Spinal cord (tissue), 10 donors: ENCODE data around the gene LVRN. TPM values are rescaled to one million over a fixed set of nuclear protein-coding genes. Genes with fewer than 3 reads are reported as not detected.

Experiments used
- DNase-seq, 6 donors: peaks; one replicate each; pipeline versions ENCODE4 v3.0.0 to v3.0.0-alpha.2; 2013 to 2015; ENCODE audit warnings: low spot score in 6 of 6, low read depth in 4 of 6
- H3K27ac ChIP-seq: one replicate; pipeline ENCODE4 v1.5.1; 2013; ENCODE audit warnings: low read depth, low read length, control low read depth
- H3K27me3 ChIP-seq: one replicate; pipeline ENCODE4 v1.6.1; 2013; ENCODE audit warnings: low read length; ENCODE audit not compliant: control insufficient read depth, insufficient read depth
- H3K36me3 ChIP-seq: one replicate; pipeline ENCODE4 v1.6.1; 2013; ENCODE audit warnings: low read length; ENCODE audit not compliant: control insufficient read depth, insufficient read depth
- H3K4me1 ChIP-seq: one replicate; pipeline ENCODE4 v1.6.1; 2013; ENCODE audit warnings: low read length; ENCODE audit not compliant: control insufficient read depth, insufficient read depth
- H3K4me3 ChIP-seq: one replicate; pipeline ENCODE4 v1.5.1; 2013; ENCODE audit warnings: low read depth, low read length, control low read depth
- H3K9me3 ChIP-seq: one replicate; pipeline ENCODE4 v1.6.1; 2013; ENCODE audit warnings: low read length; ENCODE audit not compliant: control insufficient read depth, insufficient read depth
- WGBS: methylation state at CpG from one replicate; pipeline ENCODE4 v1.1.5; 2013; ENCODE audit warnings: missing lambda C conversion rate; ENCODE audit not compliant: insufficient coverage; 5-methylcytosine and 5-hydroxymethylcytosine counted together
- polyA plus RNA-seq, 2 donors: library from polyadenylated mRNA; unstranded; fragments of 120-200 nt; gene quantifications; one replicate each; pipeline ENCODE4 v1.2.1, GENCODE V29; 2013; ENCODE audit not compliant: insufficient read length in 2 of 2
- total RNA-seq, 2 donors: library from RNA; depleted of rRNA in 1 of 2; stranded (reverse); fragments of 120-200 nt in 1 of 2; fragments of >200 nt in 1 of 2; gene quantifications; one replicate each; pipeline versions ENCODE4 v1.2.3 to v1.2.4, GENCODE V29; 2013 to 2014
- donor health status: healthy.

LVRN gene
- total and polyA plus RNA-seq, 4 donors: 0.61 to 1.9 (median 1.2) TPM

- H3K4me3 ChIP-seq: no peak overlapping the region
- DNase-seq: no peak
- no peaks in the 10 kb centered on the region for H3K4me1 ChIP-seq
- no peaks in the 10 kb centered on the region for H3K36me3 ChIP-seq
- no peaks in the 10 kb centered on the region for H3K9me3 ChIP-seq
- H3K27ac ChIP-seq: no peak overlapping the region
- H3K27me3 ChIP-seq: no peaks in the 10 kb centered on the region
- WGBS: no CpG with 5 or more reads among the region's 1 CpG
Measured at GRCh38 chr5:115983519-115983918, 21.2 kb downstream of the LVRN start.

DNA sequence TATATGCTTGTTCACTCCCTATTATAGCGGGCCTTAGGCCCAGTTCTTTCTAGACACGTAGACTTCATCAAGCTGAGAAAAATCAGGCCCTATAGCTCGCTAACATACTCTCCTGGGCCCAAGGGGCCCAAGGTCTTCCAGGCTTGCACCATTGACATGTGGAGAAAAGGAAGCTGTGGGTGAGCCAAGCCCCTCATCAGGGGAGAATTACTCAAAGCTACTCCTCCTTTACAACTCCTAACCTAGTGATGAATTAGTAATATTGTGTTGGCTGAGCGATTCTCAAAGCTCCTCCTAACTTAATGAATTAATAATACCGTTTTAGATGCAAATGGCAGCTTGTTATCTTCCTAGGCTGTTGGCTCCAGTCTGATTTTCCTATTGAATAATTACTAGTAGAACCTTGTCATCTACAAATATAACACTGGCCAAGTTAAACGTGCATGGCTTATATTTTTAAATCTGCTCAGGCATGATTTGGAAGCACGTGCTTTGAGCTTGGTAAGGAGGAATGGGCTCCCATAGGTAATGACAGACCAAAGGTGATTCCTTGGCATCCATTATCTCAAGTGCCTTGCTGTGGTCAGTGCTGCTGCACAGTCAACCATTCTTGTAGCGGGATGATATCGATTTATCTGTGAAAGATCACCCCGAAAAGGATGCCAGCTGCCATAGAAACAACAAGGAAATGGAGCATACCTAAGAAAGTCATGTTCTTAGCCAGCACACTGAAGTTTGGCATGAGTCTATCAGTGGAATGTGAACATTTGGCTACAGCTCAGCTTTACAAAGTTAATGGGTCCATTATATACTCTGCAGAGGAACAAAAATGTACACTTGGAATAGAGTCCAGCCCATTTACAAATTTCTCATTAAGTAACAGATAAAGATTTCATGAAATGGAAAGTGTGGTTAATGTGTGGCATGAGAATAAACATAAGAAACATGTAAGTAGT lies 23.8 kb downstream of the LVRN start:
- H3K4me3 ChIP-seq: no peak overlapping the region
- 71% methylated on average over 6 of the region's 10 CpGs for WGBS
- no peaks in the 10 kb centered on the region for H3K36me3 ChIP-seq
- H3K9me3 ChIP-seq: no peaks in the 10 kb centered on the region
- H3K27me3 ChIP-seq: no peaks in the 10 kb centered on the region
- DNase-seq: peak in 2 of 6 donors; percentile 15 to 55
- H3K27ac ChIP-seq: no peak overlapping the region
- H3K4me1 ChIP-seq: no peaks in the 10 kb centered on the region

- H3K36me3 ChIP-seq: no peaks in the 10 kb centered on the region
- H3K4me1 ChIP-seq: no peaks in the 10 kb centered on the region
- H3K4me3 ChIP-seq: no peak overlapping the region
- no peaks in the 10 kb centered on the region for H3K9me3 ChIP-seq
- H3K27ac ChIP-seq: no peak overlapping the region
- DNase-seq: no peak
- 78% methylated on average over 1 of the region's 2 CpGs for WGBS
- no peaks in the 10 kb centered on the region for H3K27me3 ChIP-seq
Measured at GRCh38 chr5:115988002-115988401, 25.7 kb downstream of the LVRN start.

- Histone ChIP-seq H3K27me3 (no peaks in the 10 kb centered on the region), H3K4me3 (no peak overlapping the region), H3K36me3 (no peaks in the 10 kb centered on the region), H3K9me3 (no peaks in the 10 kb centered on the region), H3K27ac (no peak overlapping the region), H3K4me1 (no peaks in the 10 kb centered on the region)
- no peak for DNase-seq
- no CpG with 5 or more reads among the region's 5 CpGs for WGBS
Measured at GRCh38 chr5:115992848-115993350, 30.6 kb downstream of the LVRN start.

DNA sequence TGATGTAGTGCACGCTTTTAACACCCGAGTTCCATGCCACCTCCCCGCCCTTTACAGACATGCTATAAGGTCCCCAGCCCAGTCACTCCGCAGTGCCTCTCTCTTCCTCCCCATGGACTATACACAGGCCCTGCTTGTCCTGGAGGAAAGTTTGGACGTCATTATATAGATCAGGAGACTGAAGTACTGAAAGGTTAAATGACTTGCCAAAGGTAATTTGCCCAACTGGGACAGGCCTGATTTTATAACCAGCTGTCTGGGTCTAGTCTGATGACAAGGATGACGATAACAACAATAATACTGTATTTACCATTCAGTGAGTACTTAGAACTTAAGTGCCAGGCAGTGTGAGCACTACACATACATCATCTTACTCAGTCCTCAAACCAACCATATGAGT lies 33.1 kb downstream of the LVRN start:
- no peak overlapping the region for H3K27ac ChIP-seq
- no peak for DNase-seq
- no peak overlapping the region for H3K4me3 ChIP-seq
- H3K9me3 ChIP-seq: no peaks in the 10 kb centered on the region
- H3K27me3 ChIP-seq: no peaks in the 10 kb centered on the region
- WGBS: 97% methylated on average over 3 of the region's 6 CpGs
- H3K4me1 ChIP-seq: no peaks in the 10 kb centered on the region
- H3K36me3 ChIP-seq: no peaks in the 10 kb centered on the region

GRCh38 chr5:116002116-116002906 lies 40.0 kb downstream of the LVRN start:
- Histone ChIP-seq H3K9me3 (no peaks in the 10 kb centered on the region), H3K27ac (no peak overlapping the region), H3K4me3 (no peak overlapping the region), H3K27me3 (no peaks in the 10 kb centered on the region), H3K36me3 (no peaks in the 10 kb centered on the region), H3K4me1 (no peaks in the 10 kb centered on the region)
- 86% methylated on average over 4 of the region's 6 CpGs for WGBS
- DNase-seq: no peak

GRCh38 chr5:116004248-116004647 lies 42.0 kb downstream of the LVRN start:
- Histone ChIP-seq H3K27ac (no peak overlapping the region), H3K27me3 (no peaks in the 10 kb centered on the region), H3K4me1 (no peaks in the 10 kb centered on the region), H3K4me3 (no peak overlapping the region), H3K9me3 (no peaks in the 10 kb centered on the region), H3K36me3 (no peaks in the 10 kb centered on the region)
- 86% methylated on average over 1 of the region's 3 CpGs for WGBS
- no peak for DNase-seq

DNA sequence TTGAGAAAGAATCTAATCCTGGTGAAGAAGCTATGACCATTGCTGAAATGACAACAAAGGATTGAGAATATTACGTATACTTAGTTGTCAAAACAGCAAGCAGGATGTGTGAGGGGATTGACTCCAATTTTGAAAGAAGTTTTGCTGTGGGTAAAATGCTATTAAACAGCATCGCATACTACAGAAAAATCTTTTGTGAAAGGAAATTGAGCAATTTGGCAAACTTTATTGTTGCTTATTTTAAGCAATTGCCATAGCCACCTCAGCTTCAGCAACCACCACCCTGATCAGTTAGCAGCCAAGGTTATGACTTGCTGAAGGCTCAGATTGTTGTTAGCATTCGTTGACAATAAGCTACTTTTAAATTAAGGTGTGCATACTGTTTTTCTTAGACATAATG lies 47.5 kb downstream of the LVRN start:
- Histone ChIP-seq H3K4me1 (no peaks in the 10 kb centered on the region), H3K27ac (no peak overlapping the region), H3K9me3 (no peaks in the 10 kb centered on the region), H3K27me3 (no peaks in the 10 kb centered on the region), H3K36me3 (no peaks in the 10 kb centered on the region), H3K4me3 (no peak overlapping the region)
- DNase-seq: no peak
- 89% methylated on average over 1 of the region's 3 CpGs for WGBS

- no peak overlapping the region for H3K27ac ChIP-seq
- H3K27me3 ChIP-seq: no peaks in the 10 kb centered on the region
- H3K4me1 ChIP-seq: no peaks in the 10 kb centered on the region
- H3K4me3 ChIP-seq: no peak overlapping the region
- no peaks in the 10 kb centered on the region for H3K9me3 ChIP-seq
- no peaks in the 10 kb centered on the region for H3K36me3 ChIP-seq
- DNase-seq: no peak
Measured at GRCh38 chr5:116011046-116011445, 48.8 kb downstream of the LVRN start.
